ENCODE measurements around the gene PLCG1.
A peak's percentile ranks its signal among the peaks of the same experiment; 100 is the strongest.

- TF ChIP-seq POLR2A (IDR thresholded peaks at IDR 0.05) = peak in 1 of 4 donors; percentile 20
- TF ChIP-seq CTCF (IDR thresholded peaks at IDR 0.05) = no peak
These were observed 501 bp downstream of the PLCG1 start for GRCh38 chr20:41137614-41138474.
